WTC11 (cell line): ENCODE results near the gene TSPAN4. TPM values are rescaled to one million over a fixed set of nuclear protein-coding genes. Genes with fewer than 3 reads are reported as not detected.

ENCODE experiments used
- ATAC-seq: fragments of 200-7000 bp; cut with Tn5 transposase; 2 replicates; pipeline ENCODE4 v1.10.0; 2021; ENCODE audit warnings: mild to moderate bottlenecking, moderate library complexity
- CTCF ChIA-PET: fragments of 300-600 bp; sonication (Branson Sonifier 250); formaldehyde crosslinking; loops from one replicate; lab custom pipeline; 2021; ENCODE audit warnings: antibody characterized with exemption; lab: Charles Lee
- POLR2A ChIA-PET: fragments of 350-600 bp; sonication (Branson Sonifier 250); formaldehyde crosslinking; loops from one replicate; lab custom pipeline; 2021; ENCODE audit warnings: antibody characterized with exemption; lab: Charles Lee
- DNase-seq: peaks from one replicate; pipeline ENCODE4 v3.0.0; 2021; ENCODE audit warnings: low spot score
- H3K27ac Mint-ChIP-seq: 2 replicates; pipeline ENCODE4 v1.8.0; 2021; ENCODE audit warnings: mixed read lengths
- H3K27me3 Mint-ChIP-seq: 2 replicates; pipeline ENCODE4 v1.8.0; 2021; ENCODE audit warnings: low read depth, mild to moderate bottlenecking, moderate library complexity, mixed read lengths
- H3K36me3 Mint-ChIP-seq: 2 replicates; pipeline ENCODE4 v1.8.0; 2021; ENCODE audit warnings: mixed read lengths
- H3K4me1 Mint-ChIP-seq: 2 replicates; pipeline ENCODE4 v1.8.0; 2022; ENCODE audit warnings: mixed read lengths
- H3K4me3 Mint-ChIP-seq: 2 replicates; pipeline ENCODE4 v1.8.0; 2021; ENCODE audit warnings: mild to moderate bottlenecking, moderate library complexity, mixed read lengths
- H3K9me3 Mint-ChIP-seq: 2 replicates; pipeline ENCODE4 v1.8.0; 2021; ENCODE audit warnings: mixed read lengths
- CREM ChIP-seq: sonication (generic); formaldehyde crosslinking; IDR thresholded peaks from 2 replicates; pipeline ENCODE4 v1.8.1; 2022; ENCODE audit warnings: mild to moderate bottlenecking, missing genetic modification reagents, moderate library complexity
- E2F1 ChIP-seq: sonication (generic); formaldehyde crosslinking; IDR thresholded peaks from 2 replicates; pipeline ENCODE4 v1.8.0; 2022; ENCODE audit warnings: mild to moderate bottlenecking, missing genetic modification reagents
- ERG ChIP-seq: fragments of 250-450 bp; sonication (Bioruptor Pico); IDR thresholded peaks from 2 replicates; pipeline ENCODE4 v1.8.0; 2021; ENCODE audit warnings: mild to moderate bottlenecking
- GABPB1 ChIP-seq: sonication (generic); formaldehyde crosslinking; IDR thresholded peaks from 2 replicates; pipeline ENCODE4 v1.8.1; 2023; ENCODE audit warnings: mild to moderate bottlenecking, missing genetic modification reagents
- IRF2 ChIP-seq: sonication (generic); formaldehyde crosslinking; IDR thresholded peaks from 2 replicates; pipeline ENCODE4 v1.8.0; 2022; ENCODE audit warnings: low read depth, missing genetic modification reagents, borderline replicate concordance
- JUN ChIP-seq: sonication (generic); formaldehyde crosslinking; IDR thresholded peaks from 2 replicates; pipeline ENCODE4 v1.8.0; 2023; ENCODE audit warnings: mild to moderate bottlenecking, missing genetic modification reagents
- MLX ChIP-seq: sonication (generic); formaldehyde crosslinking; IDR thresholded peaks from 2 replicates; pipeline ENCODE4 v1.8.1; 2023; ENCODE audit warnings: mild to moderate bottlenecking, missing genetic modification reagents, moderate library complexity
- NR2C2 ChIP-seq: sonication (generic); formaldehyde crosslinking; IDR thresholded peaks from 2 replicates; pipeline ENCODE4 v1.8.0; 2022; ENCODE audit warnings: mild to moderate bottlenecking, missing genetic modification reagents
- PREB ChIP-seq: sonication (generic); formaldehyde crosslinking; IDR thresholded peaks from 2 replicates; pipeline ENCODE4 v1.8.1; 2022; ENCODE audit warnings: mild to moderate bottlenecking, missing genetic modification reagents, moderate library complexity, borderline replicate concordance
- PRRX2 ChIP-seq: fragments of 250-450 bp; sonication (Bioruptor Pico); IDR thresholded peaks from 2 replicates; pipeline ENCODE4 v1.8.0; 2021; ENCODE audit warnings: mild to moderate bottlenecking
- ZBTB21 ChIP-seq: sonication (generic); formaldehyde crosslinking; IDR thresholded peaks from 2 replicates; pipeline ENCODE4 v1.8.1; 2023; ENCODE audit warnings: mild to moderate bottlenecking, missing genetic modification reagents, borderline replicate concordance
- ZNF138 ChIP-seq: sonication (generic); formaldehyde crosslinking; conservative IDR thresholded peaks from 2 replicates; pipeline ENCODE4 v1.8.1; 2022; ENCODE audit warnings: mild to moderate bottlenecking, moderate library complexity, missing genetic modification reagents
- ZNF396 ChIP-seq: fragments of 250-450 bp; sonication (Bioruptor Pico); IDR thresholded peaks from 2 replicates; pipeline ENCODE4 v1.8.0; 2021; ENCODE audit warnings: mild to moderate bottlenecking, moderate library complexity, borderline replicate concordance
- ZNF425 ChIP-seq: fragments of 250-450 bp; sonication (Bioruptor Pico); conservative IDR thresholded peaks from 2 replicates; pipeline ENCODE4 v1.9.0; 2021; ENCODE audit warnings: mild to moderate bottlenecking
- total RNA-seq: library from RNA; stranded (reverse); gene quantifications from 3 replicates; pipeline ENCODE4 v1.2.3, GENCODE V29; 2021
- TF ChIP-seq, protein P1 (sequence below): fragments of 250-450 bp; sonication (Bioruptor Pico); IDR thresholded peaks from 2 replicates; pipeline ENCODE4 v1.9.0; 2021; ENCODE audit warnings: mild to moderate bottlenecking, borderline replicate concordance
- TF ChIP-seq, protein P2 (sequence below): sonication (generic); formaldehyde crosslinking; conservative IDR thresholded peaks from 2 replicates; pipeline ENCODE4 v1.8.1; 2022; ENCODE audit warnings: mild to moderate bottlenecking, missing genetic modification reagents
- TF ChIP-seq, protein P3 (sequence below): sonication (generic); formaldehyde crosslinking; IDR thresholded peaks from 2 replicates; pipeline ENCODE4 v1.8.1; 2023; ENCODE audit warnings: mild to moderate bottlenecking, missing genetic modification reagents
- TF ChIP-seq, protein P4 (sequence below): sonication (generic); formaldehyde crosslinking; IDR thresholded peaks from 2 replicates; pipeline ENCODE4 v1.8.0; 2022; ENCODE audit warnings: mild to moderate bottlenecking, missing genetic modification reagents

Gene TSPAN4
- total RNA-seq, 1 experiment from 2014 or later, result 94.3 TPM

GRCh38 chr11:801097-801780 is 41.4 kb upstream of the TSPAN4 start (continued):
- TF ChIP-seq ZBTB21, result no peak

- H3K4me1 Mint-ChIP-seq, result 0 out of 2 replicates have a peak, but pooled peaks cover 11% of the 10 kb centered on the region
- H3K27me3 Mint-ChIP-seq, result no peaks in the 10 kb centered on the region
- POLR2A ChIA-PET, result no interaction called here
- DNase-seq (no peak), ATAC-seq (no peak)
- CTCF ChIA-PET, result interaction anchor here (0.7 to 1.1 kb wide), 2 partner anchors 37 to 39 kb away, joined by 3 read pairs; no protein-coding TSS in a partner anchor
- no peak overlapping the region for H3K27ac Mint-ChIP-seq
- no peak overlapping the region for H3K4me3 Mint-ChIP-seq
- no peaks in the 10 kb centered on the region for H3K36me3 Mint-ChIP-seq
- H3K9me3 Mint-ChIP-seq, result no peaks in the 10 kb centered on the region
- TF ChIP-seq, protein P1, sequence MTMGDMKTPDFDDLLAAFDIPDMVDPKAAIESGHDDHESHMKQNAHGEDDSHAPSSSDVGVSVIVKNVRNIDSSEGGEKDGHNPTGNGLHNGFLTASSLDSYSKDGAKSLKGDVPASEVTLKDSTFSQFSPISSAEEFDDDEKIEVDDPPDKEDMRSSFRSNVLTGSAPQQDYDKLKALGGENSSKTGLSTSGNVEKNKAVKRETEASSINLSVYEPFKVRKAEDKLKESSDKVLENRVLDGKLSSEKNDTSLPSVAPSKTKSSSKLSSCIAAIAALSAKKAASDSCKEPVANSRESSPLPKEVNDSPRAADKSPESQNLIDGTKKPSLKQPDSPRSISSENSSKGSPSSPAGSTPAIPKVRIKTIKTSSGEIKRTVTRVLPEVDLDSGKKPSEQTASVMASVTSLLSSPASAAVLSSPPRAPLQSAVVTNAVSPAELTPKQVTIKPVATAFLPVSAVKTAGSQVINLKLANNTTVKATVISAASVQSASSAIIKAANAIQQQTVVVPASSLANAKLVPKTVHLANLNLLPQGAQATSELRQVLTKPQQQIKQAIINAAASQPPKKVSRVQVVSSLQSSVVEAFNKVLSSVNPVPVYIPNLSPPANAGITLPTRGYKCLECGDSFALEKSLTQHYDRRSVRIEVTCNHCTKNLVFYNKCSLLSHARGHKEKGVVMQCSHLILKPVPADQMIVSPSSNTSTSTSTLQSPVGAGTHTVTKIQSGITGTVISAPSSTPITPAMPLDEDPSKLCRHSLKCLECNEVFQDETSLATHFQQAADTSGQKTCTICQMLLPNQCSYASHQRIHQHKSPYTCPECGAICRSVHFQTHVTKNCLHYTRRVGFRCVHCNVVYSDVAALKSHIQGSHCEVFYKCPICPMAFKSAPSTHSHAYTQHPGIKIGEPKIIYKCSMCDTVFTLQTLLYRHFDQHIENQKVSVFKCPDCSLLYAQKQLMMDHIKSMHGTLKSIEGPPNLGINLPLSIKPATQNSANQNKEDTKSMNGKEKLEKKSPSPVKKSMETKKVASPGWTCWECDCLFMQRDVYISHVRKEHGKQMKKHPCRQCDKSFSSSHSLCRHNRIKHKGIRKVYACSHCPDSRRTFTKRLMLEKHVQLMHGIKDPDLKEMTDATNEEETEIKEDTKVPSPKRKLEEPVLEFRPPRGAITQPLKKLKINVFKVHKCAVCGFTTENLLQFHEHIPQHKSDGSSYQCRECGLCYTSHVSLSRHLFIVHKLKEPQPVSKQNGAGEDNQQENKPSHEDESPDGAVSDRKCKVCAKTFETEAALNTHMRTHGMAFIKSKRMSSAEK (CRISPR knock-in tag), result no peak
- no peak for TF ChIP-seq CREM (CRISPR knock-in tag)
- no peak for TF ChIP-seq GABPB1 (CRISPR knock-in tag)
- TF ChIP-seq, protein P2, sequence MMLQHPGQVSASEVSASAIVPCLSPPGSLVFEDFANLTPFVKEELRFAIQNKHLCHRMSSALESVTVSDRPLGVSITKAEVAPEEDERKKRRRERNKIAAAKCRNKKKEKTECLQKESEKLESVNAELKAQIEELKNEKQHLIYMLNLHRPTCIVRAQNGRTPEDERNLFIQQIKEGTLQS (CRISPR knock-in tag), result no peak
- no peak for TF ChIP-seq IRF2 (CRISPR knock-in tag)
- TF ChIP-seq, protein P3, sequence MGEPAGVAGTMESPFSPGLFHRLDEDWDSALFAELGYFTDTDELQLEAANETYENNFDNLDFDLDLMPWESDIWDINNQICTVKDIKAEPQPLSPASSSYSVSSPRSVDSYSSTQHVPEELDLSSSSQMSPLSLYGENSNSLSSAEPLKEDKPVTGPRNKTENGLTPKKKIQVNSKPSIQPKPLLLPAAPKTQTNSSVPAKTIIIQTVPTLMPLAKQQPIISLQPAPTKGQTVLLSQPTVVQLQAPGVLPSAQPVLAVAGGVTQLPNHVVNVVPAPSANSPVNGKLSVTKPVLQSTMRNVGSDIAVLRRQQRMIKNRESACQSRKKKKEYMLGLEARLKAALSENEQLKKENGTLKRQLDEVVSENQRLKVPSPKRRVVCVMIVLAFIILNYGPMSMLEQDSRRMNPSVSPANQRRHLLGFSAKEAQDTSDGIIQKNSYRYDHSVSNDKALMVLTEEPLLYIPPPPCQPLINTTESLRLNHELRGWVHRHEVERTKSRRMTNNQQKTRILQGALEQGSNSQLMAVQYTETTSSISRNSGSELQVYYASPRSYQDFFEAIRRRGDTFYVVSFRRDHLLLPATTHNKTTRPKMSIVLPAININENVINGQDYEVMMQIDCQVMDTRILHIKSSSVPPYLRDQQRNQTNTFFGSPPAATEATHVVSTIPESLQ (CRISPR knock-in tag), result no peak
- TF ChIP-seq, protein P4, sequence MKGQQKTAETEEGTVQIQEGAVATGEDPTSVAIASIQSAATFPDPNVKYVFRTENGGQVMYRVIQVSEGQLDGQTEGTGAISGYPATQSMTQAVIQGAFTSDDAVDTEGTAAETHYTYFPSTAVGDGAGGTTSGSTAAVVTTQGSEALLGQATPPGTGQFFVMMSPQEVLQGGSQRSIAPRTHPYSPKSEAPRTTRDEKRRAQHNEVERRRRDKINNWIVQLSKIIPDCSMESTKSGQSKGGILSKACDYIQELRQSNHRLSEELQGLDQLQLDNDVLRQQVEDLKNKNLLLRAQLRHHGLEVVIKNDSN (CRISPR knock-in tag), result no peak
- TF ChIP-seq NR2C2 (CRISPR knock-in tag), result no peak
- no peak for TF ChIP-seq ERG (CRISPR knock-in tag)
- TF ChIP-seq MLX (CRISPR knock-in tag), result no peak
- TF ChIP-seq ZNF425 (CRISPR knock-in tag), result no peak
- TF ChIP-seq E2F1, result no peak
- no peak for TF ChIP-seq ZNF396
- TF ChIP-seq PRRX2 (CRISPR knock-in tag), result no peak
- TF ChIP-seq ZNF138, result no peak
- no peak for TF ChIP-seq JUN (CRISPR knock-in tag)
- no peak for TF ChIP-seq PREB
Observed at GRCh38 chr11:802018-802617, 40.5 kb upstream of the TSPAN4 start.
